GM19025 (cell line): ENCODE data around the gene TRIAP1.

Experiments
- ATAC-seq: cut with Tn5 transposase; IDR thresholded peaks from one replicate; pipeline ENCODE4 v1.9.1; 2021; ENCODE audit warnings: mild to moderate bottlenecking, low read depth, moderate library complexity; ENCODE audit not compliant: unreplicated experiment

TRIAP1 gene

DNA sequence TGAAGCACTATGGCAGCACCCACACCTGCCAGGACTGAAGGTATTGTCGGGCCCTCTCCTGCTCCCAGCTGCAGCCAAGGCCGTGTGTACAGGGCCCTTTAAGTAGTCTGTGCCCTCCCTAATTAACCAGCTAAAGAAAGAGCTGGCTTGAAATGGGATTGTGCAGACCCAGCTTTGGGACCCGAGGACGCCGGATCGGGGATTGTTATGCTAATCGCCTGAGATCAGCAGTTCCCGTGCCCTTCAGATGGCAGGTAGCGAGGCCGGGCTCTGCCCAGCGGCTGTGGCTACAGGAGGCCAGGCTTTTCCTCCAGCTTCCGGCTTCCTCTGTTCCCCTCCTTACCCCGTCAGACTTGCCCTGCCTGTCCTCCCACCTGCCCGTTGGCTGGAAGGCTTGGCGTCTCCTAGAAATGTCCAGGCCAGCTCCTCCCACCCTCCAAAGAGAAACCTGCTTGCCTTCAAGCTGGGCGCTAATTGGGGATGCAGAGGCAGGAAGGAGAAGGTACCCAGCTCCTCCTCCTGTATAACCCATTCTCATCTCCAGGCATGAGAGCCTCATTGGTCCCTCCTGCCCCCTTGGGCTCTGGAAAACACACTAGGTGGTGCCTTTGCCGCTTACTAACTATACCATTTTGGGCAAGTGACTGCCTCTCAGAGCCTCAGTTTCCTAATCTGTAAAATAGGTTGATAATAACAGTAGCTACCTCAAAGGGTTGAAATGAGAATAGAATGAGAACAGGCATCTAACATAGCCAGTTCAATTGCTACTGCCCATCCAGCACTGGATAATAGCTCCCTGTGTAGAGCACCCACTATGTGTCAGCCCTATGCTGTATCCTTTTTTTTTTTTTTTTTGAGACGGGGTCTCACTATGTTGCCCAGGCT, 51.5 kb downstream of the TRIAP1 start:
- no peak for ATAC-seq
